VCaP (cell line): Measurements from ENCODE around the gene AGPAT1.

Experiments used
- H3K27ac ChIP-seq: fragments of 450-650 bp; 2 replicates; pipeline ENCODE4 v1.5.1; 2017
- TF ChIP-seq, protein P1 (sequence below): fragments of 450-650 bp; conservative IDR thresholded peaks from 2 replicates; pipeline ENCODE4 v1.5.1; 2017; ENCODE audit warnings: mild to moderate bottlenecking, moderate library complexity

The AGPAT1 gene

DNA sequence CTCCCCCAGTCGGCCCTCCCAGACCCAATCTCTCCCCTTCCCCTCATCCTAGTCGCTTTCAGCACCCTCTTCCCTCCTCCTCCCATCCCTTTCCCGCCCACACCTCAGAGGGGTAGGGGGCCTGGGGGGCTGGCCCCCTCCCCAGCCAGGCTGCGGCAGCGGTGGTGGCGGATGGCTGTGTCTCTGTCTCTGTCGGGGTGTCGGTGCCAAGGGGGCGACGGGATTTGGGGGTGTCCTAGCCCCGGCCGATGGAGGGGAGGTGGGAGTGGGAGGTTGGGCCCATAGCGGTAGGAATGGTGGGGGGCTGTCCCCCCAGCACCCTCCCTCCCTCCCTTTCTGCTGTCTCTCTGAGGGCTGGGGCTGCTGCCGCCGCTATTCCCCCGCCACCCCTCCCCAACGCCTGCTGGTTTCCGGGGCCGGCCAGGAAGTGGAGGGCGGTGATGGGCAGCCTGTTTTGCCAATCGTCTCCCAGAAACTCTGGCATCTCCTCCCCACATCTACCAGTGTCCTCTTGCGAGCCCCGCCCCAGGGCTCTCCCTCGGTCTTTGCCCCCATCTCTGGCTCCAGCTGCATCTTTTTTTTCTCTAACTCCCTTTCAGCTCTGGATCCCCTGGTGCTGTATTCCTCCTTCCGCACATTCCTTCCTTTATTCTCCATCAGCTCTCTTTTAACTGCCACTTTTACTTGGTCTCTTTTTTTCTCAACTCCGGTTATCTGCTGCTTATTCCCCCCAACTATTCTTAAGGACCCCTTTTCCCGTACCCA, at the start of gene AGPAT1:
Gene AGPAT1 (minus strand): TSS at position 374 of the 765 bp plus-strand sequence. CDS start 4,588 bp downstream, outside the sequence.
- TF ChIP-seq, protein P1, sequence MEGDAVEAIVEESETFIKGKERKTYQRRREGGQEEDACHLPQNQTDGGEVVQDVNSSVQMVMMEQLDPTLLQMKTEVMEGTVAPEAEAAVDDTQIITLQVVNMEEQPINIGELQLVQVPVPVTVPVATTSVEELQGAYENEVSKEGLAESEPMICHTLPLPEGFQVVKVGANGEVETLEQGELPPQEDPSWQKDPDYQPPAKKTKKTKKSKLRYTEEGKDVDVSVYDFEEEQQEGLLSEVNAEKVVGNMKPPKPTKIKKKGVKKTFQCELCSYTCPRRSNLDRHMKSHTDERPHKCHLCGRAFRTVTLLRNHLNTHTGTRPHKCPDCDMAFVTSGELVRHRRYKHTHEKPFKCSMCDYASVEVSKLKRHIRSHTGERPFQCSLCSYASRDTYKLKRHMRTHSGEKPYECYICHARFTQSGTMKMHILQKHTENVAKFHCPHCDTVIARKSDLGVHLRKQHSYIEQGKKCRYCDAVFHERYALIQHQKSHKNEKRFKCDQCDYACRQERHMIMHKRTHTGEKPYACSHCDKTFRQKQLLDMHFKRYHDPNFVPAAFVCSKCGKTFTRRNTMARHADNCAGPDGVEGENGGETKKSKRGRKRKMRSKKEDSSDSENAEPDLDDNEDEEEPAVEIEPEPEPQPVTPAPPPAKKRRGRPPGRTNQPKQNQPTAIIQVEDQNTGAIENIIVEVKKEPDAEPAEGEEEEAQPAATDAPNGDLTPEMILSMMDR = no peak
- H3K27ac ChIP-seq = peak within 1 kb of the TSS; percentile 92

GRCh38 chr6:32224696-32225095, 48.8 kb upstream of the AGPAT1 start:
- TF ChIP-seq, protein P1 = no peak
- no peak overlapping the region for H3K27ac ChIP-seq

DNA sequence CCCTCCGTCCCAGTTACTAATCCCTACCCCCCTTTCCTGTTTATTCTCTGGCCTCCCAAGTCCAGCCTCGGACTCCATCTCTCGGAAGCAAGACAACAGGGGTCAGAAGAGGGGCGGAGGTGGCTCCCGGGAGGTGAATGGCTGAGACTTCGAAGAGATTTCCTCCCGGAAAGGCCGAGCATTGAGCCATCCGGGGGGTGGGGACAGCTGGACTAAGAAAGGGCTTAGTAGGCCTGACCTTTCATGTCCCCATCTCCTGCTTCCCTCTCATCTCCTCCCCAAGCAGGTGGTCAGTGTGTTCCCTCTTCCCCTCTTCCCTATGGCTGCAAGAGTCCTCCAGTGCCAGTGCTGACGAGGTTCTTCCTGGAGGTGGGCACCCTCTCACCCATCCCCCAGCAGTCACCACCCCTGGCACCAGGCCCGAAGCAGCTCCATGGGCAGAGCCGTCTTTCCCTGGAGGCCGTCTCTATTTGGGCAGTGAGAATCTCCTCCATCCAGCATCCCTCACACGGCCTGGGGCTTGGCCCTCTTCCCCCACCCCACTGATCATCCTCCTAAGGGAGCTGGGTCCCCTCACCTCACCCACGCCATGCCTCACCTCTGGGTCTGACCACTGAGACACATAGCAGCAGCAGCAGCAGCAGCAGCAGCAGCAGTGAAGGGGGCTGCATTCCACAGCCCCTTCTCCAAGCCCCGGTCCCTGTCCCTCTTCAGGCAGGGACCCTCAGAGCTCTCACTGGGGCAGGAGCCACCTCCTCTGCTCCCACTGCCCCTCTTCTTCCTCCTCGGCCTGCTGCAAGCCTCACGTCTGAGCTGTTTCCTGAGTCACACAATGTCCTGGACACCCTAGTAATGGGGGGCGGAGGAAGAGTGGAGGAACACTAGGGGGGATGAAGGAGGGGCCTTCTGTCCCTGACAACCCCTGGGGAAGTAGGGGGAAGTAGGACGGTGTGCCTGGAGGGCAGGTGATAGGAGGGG, 47.7 kb upstream of the AGPAT1 start, which contains the start of gene NOTCH4:
Gene NOTCH4 (minus strand): TSS at position 810 of the 978 bp plus-strand sequence. CDS start 139 bp downstream, at position 671.
- TF ChIP-seq, protein P1 = no peak
- H3K27ac ChIP-seq = no peak within 1 kb of the TSS

DNA sequence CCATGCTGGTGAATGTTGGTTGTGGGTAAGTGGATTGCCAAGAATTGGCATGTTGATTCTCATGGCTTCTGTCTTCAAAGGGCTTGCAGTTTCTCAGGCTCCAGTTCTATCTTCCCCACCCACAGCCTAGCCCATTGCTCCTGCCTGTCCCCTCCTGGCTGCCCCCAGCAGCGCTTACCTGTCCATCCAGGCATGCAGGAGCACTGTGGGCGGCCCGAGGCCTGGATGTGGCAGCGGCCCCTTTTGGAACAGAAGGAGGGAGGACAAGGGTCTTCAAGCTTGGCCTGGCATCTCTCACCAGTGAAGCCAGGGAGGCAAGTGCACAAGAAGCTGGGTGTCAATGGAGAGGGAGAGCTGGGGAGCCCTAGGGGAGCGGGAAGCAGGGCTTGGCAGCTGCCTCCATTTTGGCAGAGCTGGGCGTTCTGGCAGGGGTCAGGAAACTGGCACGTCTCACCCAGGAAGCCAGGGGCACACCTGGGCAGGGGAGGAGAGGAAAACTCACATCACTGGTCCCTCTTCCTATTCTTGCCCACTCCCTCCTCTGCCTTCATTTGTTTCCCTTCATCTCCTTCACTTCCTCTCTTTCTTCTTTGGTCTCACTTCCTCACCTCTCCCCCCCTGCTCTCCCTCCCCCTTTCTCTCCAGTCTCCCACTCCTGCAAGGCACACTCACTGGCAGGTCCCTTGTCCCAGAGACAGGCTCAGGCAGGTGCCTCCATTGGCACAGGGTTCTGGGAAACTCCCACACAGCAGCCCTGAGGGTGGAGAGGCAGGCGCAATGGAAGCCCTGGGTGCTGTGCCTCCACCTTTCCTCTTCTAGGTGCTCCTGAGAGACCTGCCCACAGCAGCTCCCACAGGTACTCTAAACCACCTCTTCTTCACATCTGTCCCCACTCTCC, 46.7 kb upstream of the AGPAT1 start:
- TF ChIP-seq, protein P1 = no peak
- H3K27ac ChIP-seq = no peak overlapping the region

DNA sequence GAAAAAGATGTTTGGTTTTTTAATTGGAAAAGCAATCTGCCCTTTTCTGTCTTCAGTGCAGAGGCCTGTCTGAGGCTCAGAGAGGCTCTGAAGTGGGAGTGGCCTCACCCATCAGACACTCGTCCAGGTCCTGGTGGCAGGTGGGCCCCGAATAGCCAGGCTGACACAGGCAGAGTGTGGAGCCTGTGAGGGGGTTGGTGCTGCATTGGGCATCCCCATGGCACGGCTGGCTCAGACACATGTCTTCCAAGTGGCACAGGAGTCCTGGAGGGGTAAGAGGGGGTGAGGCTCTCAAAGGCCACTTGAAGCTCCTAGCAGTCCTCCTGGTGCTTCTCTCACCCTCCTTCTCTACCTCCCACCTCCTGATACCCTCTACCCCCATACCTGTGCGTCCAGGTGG, 44.1 kb upstream of the AGPAT1 start:
- TF ChIP-seq, protein P1 = no peak
- no peak overlapping the region for H3K27ac ChIP-seq

DNA sequence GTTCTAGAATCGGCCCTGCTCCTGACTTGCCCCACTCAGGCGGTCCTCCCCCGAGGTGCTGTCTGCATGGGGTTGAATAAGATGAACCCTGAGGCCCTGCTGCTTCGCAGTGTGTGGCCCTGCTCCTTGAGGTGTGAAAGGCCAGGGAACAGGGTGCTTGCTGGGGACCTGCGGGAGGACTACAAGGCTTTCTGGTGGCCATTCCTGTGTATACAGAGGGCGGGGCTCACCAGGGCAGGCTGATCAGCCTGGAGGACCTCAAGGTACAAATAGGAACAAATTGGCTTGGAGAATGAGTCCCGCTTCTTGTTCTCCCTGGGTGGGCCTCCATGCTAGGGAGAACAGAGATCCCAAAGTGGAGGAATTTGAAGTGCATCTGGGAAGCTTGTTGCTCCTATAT, 42.3 kb upstream of the AGPAT1 start:
- H3K27ac ChIP-seq = no peak overlapping the region
- TF ChIP-seq, protein P1 = no peak
